K562 (cell line): ENCODE measurements around the gene KIAA0825. TPM values are rescaled to one million over a fixed set of nuclear protein-coding genes. Genes with fewer than 3 reads are reported as not detected.

ENCODE experiments used
- polyA plus RNA-seq, 8 experiments: library from polyadenylated mRNA; depleted of rRNA in 4 of 8; stranded (reverse) in 5 of 8; unstranded in 3 of 8; fragments of >200 nt; fragmentation: Nextera tagmentation in 2 of 8; fragmentation: Illumina TruSeq in 1 of 8; extraction: Ambion mirVana in 2 of 8; extraction: Trizol in 1 of 8; gene quantifications; 2 replicates each; pipeline versions ENCODE4 v1.2.1 to v1.2.3, GENCODE V29; 2011 to 2014; ENCODE audit warnings: inconsistent platforms in 1 of 8, missing spikeins in 1 of 8
- total RNA-seq, 7 experiments: library from RNA; depleted of rRNA in 6 of 7; stranded (reverse); fragments of >200 nt in 6 of 7; fragmentation: Illumina TruSeq in 2 of 7; extraction: Trizol in 2 of 7; gene quantifications; 2 replicates each; pipeline versions ENCODE4 v1.2.1 to v1.2.3, GENCODE V29; 2011 to 2021; ENCODE audit warnings: low replicate concordance in 1 of 7

Gene KIAA0825
- total and polyA plus RNA-seq, 9 of the 15 experiments (the other 6 are each of a cell fraction or from before 2014, with no cell fraction given): 0.05 to 0.36 (median 0.16) TPM; not detected in 1

Other genes with a start within 250 kb of the KIAA0825 start
- 10.3 and 31.1 TPM in 2 replicates for gene SLF1, start 65 bp upstream of the KIAA0825 start, total RNA-seq (2014; rRNA removed)
- gene SLF1, start 65 bp upstream of the KIAA0825 start, total RNA-seq (2014; rRNA removed; fragmentation: Illumina TruSeq; extraction: Trizol): 16.1 and 16.5 TPM in 2 replicates
- 17.4 and 21.4 TPM in 2 replicates for gene SLF1, start 65 bp upstream of the KIAA0825 start, total RNA-seq (2015; rRNA removed; fragmentation: Illumina TruSeq; extraction: Trizol)
- 9.8 and 11.1 TPM in 2 replicates for gene SLF1, start 65 bp upstream of the KIAA0825 start, total RNA-seq (2021)
- 11.4 and 15.4 TPM in 2 replicates for gene SLF1, start 65 bp upstream of the KIAA0825 start, polyA plus RNA-seq (2011; rRNA removed)
- gene SLF1, start 65 bp upstream of the KIAA0825 start, polyA plus RNA-seq (2014; fragmentation: Illumina TruSeq; extraction: Trizol): 8.0 and 11.6 TPM in 2 replicates
- gene SLF1, start 65 bp upstream of the KIAA0825 start, polyA plus RNA-seq (2014; fragmentation: Nextera tagmentation; extraction: Ambion mirVana): 10 to 100 TPM; 16.3 to 29.2 TPM
- gene SLF1, start 65 bp upstream of the KIAA0825 start, polyA plus RNA-seq (2014; rRNA removed): 11.0 and 18.4 TPM in 2 replicates